T47D (cell line): ENCODE results near the gene ANKRD34B.
"Not testable (repeated sequence)": the region's sequence is repeated elsewhere in the genome, so short reads cannot be mapped to it uniquely, and the experiment has no call there.

ENCODE experiments used
- DNase-seq, 2 experiments: peaks; one replicate each; pipeline versions ENCODE4 v3.0.0 to v3.0.0-alpha.2; 2011 to 2012; ENCODE audit warnings: low read depth in 1 of 2, low spot score in 1 of 2
- JUND ChIP-seq: IDR thresholded peaks from 2 replicates; pipeline ENCODE4 v1.6.1; 2012; ENCODE audit warnings: low read depth
- in situ Hi-C: cut with HindIII; loops from 2 replicates; pipeline ENCODE4 v1.10.0; 2016; ENCODE audit warnings: low sequenced_read_pairs, low pct_unique_long_range_greater_than_20kb

The ANKRD34B gene

GRCh38 chr5:80591352-80591751, 21.3 kb upstream of the ANKRD34B start:
- no peak for TF ChIP-seq JUND
- in situ Hi-C loops: no loop called here
- peak in 1 of 2 experiments; percentile 15 for DNase-seq

GRCh38 chr5:80590766-80591165, 20.7 kb upstream of the ANKRD34B start:
- DNase-seq: no peak
- TF ChIP-seq JUND: no peak
- in situ Hi-C loops: no loop called here

- no peak for TF ChIP-seq JUND
- in situ Hi-C loops: no loop called here
- DNase-seq: peak in 1 of 2 experiments; percentile 6
These were observed 18.9 kb upstream of the ANKRD34B start for GRCh38 chr5:80588858-80589540.

DNA sequence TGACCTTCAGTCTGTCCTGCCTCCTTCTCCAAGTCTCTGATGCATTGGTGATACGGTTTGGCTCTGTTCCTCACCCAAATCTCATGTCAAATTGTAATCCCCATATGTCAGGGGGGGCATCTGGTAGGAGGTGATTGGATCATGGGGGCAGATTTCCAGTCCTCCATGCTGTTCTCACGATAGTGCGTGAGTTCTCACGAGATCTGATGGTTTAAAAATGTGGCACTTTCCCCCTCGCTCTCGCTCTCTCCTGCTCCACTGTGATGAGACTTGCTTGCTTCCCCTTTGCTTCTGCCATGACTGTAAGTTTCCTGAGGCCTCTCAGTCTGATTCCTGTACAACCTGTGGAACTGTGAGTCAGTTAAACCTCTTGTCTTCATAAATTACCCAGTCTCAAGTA, 14.7 kb upstream of the ANKRD34B start:
- in situ Hi-C loops: no loop called here
- no peak for TF ChIP-seq JUND
- no peak for DNase-seq

GRCh38 chr5:80580291-80580690, 10.2 kb upstream of the ANKRD34B start:
- in situ Hi-C loops, DNase-seq: not testable (repeated sequence)

GRCh38 chr5:80579050-80579449, 9.0 kb upstream of the ANKRD34B start:
- in situ Hi-C loops: no loop called here
- TF ChIP-seq JUND: no peak
- no peak for DNase-seq

- no peak for DNase-seq
- no peak for TF ChIP-seq JUND
- in situ Hi-C loops: no loop called here
These were observed 7.6 kb upstream of the ANKRD34B start for GRCh38 chr5:80577707-80578106.

DNA sequence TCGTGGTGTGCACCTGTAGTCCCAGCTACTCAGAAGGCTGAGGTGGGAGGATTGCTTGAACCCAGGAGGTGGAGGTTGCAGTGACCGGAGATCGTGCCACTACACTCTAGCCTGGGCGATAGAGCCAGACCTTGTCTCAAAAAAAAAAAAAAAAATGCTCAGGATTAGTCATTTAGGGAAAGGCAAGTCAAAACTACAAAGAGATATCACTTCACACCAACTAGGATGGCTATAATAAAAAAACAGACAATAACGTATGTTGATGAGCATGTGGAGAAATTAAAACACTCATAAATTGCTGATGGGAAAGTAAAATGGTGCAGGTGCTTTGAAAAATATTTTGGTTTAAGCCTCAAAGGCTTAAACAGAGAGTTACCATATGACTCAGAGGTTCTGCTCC, 6.3 kb upstream of the ANKRD34B start:
- TF ChIP-seq JUND: no peak
- in situ Hi-C loops: no loop called here
- no peak for DNase-seq

DNA sequence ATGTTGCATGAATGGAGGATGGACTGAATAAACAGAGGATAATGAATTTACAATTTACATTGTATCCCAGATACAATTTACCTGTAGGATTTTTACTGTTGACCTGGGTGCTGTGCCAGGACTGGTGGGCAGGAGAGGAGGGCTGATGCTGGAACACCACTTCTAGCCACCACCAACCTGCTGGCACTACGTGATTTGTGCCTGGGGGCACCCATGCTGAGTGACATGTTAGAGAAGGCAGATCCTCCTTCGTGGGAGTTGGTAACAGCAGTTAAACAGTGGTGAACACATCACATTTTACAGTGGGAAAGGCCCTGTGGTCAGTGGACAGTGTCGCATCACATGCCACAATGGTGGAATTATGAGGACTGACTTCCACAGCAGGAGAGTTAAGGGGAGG, 3.0 kb upstream of the ANKRD34B start:
- DNase-seq: no peak
- TF ChIP-seq JUND: no peak
- in situ Hi-C loops: no loop called here

GRCh38 chr5:80569086-80569960, 757 bp downstream of the ANKRD34B start:
- no peak for DNase-seq
- no peak for TF ChIP-seq JUND
- in situ Hi-C loops: no loop called here

DNA sequence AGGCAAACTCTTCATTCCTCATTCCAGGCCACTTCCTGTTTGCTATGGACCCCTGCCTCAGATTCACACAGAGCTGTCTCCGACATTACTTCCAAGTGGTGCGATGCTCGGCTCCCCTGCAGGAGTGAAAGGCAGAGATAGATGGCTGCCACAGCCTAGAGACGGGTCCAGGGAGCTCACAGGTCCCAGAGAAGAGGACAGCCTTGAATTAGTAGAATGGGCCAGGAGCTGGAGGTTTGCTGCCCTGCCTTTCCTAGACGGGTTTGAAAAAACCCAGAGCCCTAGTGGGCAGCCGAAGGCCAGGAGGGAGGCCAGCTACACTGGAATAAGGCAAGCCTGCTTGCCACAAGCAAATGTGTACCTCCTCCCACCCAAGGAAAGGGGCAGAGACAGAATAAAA, 1.8 kb downstream of the ANKRD34B start:
- DNase-seq: no peak
- no peak for TF ChIP-seq JUND
- in situ Hi-C loops: no loop called here

DNA sequence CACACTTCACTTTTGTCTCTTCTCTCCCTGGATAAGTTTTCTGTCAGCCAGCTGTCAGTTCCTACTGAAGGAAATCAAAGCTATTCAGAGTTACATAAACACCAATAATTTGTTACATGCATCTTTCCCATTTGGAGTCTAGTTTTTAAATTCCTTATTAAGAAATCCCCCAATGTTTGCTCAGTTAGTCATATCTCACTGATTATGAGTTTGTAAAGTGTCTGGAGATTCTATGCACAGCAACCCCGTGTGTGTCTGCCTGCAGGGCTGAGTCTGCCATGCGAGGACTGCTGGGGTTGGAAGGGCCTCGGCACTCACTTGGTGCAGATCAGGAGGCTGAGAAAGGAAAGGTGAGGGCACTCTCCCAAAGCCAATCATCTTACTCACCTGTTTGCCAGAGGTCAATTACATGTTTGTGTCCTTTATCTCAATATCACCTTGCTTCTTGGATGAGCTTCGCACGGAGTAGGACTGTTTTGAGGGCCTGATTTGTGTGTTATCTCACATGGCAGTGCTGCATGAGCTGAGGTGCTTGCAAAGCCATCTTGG, 3.3 kb downstream of the ANKRD34B start:
- no peak for DNase-seq
- in situ Hi-C loops: no loop called here
- no peak for TF ChIP-seq JUND

DNA sequence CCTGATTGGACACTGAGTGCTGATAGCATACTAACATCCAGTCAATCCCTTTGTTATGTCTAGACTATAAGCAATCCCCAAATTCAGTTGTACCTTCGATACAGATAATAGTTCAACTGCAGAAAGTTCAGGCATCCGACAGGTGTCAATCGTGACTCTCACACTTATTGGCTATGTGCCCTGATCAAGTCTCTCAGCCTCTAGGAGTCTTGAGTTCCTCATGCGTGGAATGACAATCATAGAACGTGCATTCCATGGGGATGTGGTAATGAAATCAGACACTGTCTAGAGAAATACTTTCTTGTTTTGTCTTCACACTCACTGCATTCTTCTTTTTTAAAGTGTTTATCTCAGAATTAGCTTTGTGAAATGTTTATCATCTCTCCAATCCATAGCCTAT, 4.8 kb downstream of the ANKRD34B start:
- no peak for DNase-seq
- in situ Hi-C loops: no loop called here
- no peak for TF ChIP-seq JUND
